ENCODE data around the gene TADA3. TPM values are rescaled to one million over a fixed set of nuclear protein-coding genes. Genes with fewer than 3 reads are reported as not detected.

TADA3 gene, protein sequence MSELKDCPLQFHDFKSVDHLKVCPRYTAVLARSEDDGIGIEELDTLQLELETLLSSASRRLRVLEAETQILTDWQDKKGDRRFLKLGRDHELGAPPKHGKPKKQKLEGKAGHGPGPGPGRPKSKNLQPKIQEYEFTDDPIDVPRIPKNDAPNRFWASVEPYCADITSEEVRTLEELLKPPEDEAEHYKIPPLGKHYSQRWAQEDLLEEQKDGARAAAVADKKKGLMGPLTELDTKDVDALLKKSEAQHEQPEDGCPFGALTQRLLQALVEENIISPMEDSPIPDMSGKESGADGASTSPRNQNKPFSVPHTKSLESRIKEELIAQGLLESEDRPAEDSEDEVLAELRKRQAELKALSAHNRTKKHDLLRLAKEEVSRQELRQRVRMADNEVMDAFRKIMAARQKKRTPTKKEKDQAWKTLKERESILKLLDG
- polyA plus RNA-seq (2012; ENCODE audit: missing spikeins): 30.4 TPM

DNA sequence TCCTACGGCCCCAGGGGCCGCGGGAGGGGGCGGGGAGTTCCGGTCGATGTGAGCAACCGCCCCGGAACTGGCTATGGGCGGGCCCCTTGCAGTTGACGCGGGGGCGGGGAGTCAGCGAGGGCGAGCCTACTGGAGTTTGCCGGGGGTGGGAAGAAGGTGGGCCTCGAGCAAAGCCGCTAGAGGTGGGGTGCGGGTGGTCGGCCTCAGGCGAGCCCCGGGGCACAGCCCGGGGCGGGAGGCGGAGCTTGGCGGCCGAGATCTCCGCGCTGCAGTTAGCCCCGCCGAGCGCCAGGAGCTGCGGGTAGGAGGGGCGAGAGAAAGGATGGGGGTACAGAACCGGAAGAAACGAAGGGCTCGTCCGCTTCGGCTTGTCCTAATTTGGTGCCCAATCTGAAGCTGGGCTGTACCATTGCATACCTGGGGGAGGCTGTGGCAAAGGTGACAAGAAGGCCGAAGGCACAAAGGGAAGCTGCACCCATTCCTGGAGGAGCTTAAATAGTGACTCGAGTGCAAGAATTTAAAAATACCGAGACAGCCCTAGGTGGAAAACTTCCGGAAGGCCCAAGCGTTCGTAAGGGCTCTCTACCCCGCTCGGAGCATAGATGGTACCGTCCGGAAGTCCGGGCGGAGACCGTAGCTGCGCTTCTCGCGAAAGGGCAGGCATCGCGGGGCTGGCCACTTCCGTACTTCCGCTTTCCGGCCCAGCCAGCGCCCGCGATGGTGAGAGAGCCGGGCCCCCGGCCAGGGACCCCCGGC is at the start of gene TADA3, which contains the start of gene ARPC4:
Gene TADA3 (minus strand): TSS at position 69 of the 756 bp plus-strand sequence. CDS start 1,007 bp downstream, outside the sequence.
Gene ARPC4 (plus strand): TSS at position 678 of the 756 bp plus-strand sequence. CDS start 40 bp downstream, at position 718.
- TF ChIP-seq POLR2A (IDR thresholded peaks at IDR 0.05; ENCODE audit: low read depth, low read length) (peak; percentile 91), TAF1 (IDR thresholded peaks at IDR 0.05; ENCODE audit: borderline replicate concordance, low read depth, low read length) (peak; percentile 95), POLR2AphosphoS5 (IDR thresholded peaks at IDR 0.05; ENCODE audit: low read depth, low read length) (peak; percentile 54)
- FAIRE-seq (peak; percentile 90), DNase-seq (ENCODE audit: insufficient read length) (peak; percentile 78)

DNA sequence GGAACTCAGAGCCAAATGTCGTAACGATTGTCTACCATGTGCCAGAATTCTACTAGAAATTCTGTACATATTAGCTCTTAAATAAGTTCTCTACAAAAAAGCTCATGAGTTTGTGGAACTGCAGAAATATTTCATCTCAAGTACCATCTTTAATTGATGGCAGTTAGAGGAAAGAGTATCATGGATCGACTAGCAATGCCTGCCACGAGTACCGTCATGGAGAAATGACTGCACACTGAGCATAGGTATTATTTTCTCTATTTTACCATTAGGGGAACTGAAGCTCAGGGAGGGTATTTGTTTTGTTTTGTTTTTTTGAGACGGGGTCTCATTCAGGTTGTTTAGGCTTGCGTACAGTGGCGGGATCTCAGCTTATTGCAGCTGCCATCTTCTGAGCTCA is 48.7 kb upstream of the TADA3 start:
- DNase-seq (ENCODE audit: insufficient read length) (no peak), FAIRE-seq (no peak)
- TF ChIP-seq POLR2AphosphoS5 (IDR thresholded peaks at IDR 0.05; ENCODE audit: low read depth, low read length) (no peak), TAF1 (IDR thresholded peaks at IDR 0.05; ENCODE audit: borderline replicate concordance, low read depth, low read length) (no peak), POLR2A (IDR thresholded peaks at IDR 0.05; ENCODE audit: low read depth, low read length) (no peak)

DNA sequence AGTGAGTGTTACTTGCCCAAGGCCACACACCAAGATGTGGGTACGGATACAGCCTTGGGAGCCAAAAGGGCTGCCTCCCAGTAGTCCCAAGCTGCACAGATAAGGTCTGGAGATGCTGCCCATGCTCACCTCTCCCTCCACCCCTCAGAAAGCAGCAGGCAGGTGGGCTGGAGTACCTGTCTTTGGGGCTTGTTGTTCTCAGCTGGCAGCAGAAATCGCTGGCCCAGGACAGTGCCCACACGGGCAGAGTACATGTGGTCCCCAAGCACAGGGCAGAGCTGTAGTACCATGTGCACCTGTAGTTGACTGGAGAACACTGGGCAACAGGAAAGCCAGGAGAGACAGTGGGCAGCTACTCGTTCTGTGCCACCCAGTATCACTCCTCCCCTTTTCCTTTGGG is 46.6 kb upstream of the TADA3 start:
- no peak; the same call in 1 of the 2 replicates for TF ChIP-seq POLR2A (IDR thresholded peaks at IDR 0.05; ENCODE audit: low read depth, low read length)
- TF ChIP-seq TAF1 (IDR thresholded peaks at IDR 0.05; ENCODE audit: borderline replicate concordance, low read depth, low read length): no peak
- TF ChIP-seq POLR2AphosphoS5 (IDR thresholded peaks at IDR 0.05; ENCODE audit: low read depth, low read length): no peak
- no peak for DNase-seq (ENCODE audit: insufficient read length)
- no peak for FAIRE-seq

DNA sequence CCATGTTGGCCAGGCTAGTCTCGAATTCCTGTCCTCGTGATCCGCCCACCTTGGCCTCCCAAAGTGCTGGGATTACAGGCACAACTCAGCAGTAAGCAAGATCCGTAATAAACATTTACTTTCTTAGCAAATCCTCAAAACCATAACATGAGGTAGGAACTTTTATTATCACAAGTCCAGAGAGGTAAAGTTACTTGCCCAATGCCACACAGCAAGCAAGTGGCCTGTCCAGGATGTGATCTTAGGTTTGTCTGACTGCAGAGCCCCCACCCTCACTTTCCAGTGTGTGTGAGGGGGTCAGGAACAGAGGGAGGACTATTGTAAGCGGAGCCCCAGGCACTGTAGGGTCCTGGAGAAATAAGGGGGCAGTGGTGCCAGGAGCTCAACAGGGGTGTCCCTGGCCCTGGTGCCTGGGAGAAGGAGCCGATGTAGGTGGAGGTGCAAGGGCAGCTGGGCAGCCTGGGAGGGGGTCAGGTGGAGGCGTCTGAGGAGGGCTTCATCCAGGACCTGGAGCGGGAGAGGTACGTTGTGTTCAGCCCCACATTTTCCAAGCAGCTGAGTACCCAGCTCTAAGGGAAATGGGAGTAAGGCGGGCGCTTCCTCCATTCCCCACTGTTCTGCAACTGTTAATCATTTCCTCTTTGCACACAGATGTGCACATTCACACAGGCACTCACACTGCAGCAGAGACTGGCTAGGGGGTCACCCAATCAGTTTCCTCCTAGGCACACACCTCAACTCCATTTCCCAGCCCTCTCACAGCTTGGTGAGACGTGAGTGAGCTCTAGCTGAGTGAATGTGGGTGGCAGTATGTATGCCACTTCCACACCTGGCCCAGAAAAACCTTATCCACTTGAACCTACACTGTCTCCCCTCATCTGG is 45.7 kb upstream of the TADA3 start:
- DNase-seq (ENCODE audit: insufficient read length) (no peak), FAIRE-seq (no peak)
- TF ChIP-seq TAF1 (IDR thresholded peaks at IDR 0.05; ENCODE audit: borderline replicate concordance, low read depth, low read length) (no peak), POLR2AphosphoS5 (IDR thresholded peaks at IDR 0.05; ENCODE audit: low read depth, low read length) (no peak), POLR2A (IDR thresholded peaks at IDR 0.05; ENCODE audit: low read depth, low read length) (no peak)

DNA sequence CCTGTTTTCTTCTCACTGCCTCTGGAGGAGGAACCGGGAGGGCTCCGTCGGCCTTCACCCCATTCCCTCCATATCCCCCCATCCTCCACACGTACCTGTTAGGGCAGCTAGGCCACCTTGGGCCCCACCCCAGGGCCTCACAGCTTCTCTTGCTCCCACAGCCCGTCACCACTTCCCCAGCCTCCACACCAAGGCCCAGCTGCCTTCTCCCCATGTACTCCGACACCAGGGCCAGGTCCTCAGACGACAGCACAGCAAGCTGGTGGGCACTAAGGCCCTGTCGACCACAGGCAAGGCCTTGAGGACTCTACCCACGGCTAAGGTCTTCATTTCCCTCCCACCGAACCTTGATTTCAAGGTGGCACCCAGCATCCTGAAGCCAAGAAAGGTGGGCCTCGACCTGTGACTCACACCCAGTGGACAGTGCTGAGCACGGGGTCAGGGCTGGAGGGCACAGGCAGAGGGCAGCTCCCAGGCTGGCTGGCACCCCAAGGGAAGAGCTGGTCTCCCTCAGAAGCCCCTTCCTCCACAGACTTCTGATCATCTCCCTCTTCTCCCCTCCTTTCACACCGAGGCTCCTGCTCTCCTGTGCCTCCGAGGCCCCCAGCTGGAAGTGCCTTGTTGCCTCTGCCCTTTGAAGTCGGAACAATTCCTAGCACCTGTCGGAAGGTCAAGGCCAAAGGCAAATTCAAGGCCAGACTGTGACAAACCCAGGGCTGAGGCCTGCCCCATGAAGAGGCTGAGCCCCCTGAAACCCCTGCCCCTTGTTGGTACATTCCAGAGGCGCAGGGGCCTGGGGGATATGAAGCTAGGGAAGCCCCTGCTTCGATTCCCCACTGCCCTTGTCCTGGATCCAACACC is 42.5 kb upstream of the TADA3 start:
- no peak for FAIRE-seq
- TF ChIP-seq POLR2AphosphoS5 (IDR thresholded peaks at IDR 0.05; ENCODE audit: low read depth, low read length) (no peak), TAF1 (IDR thresholded peaks at IDR 0.05; ENCODE audit: borderline replicate concordance, low read depth, low read length) (no peak), POLR2A (IDR thresholded peaks at IDR 0.05; ENCODE audit: low read depth, low read length) (no peak)

DNA sequence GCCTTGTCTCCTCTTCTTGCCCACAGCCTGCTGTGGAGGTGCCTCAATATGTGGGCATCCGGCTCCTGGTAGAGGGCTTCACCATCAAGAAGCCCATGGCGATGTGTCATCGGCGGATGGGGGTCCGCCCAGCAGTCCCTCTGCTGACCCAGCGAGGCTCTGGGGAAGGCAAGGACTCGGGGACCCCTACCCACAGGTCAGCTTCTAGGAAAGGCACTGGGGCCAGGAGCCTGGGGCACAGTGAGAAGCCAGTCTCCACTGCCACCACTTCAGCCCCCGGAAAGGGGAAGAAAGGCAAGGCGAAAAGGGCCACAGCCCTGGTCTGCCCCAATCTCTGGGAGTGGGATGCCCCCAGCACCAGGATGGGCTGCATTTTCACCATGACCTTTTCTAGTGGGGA is 40.8 kb upstream of the TADA3 start:
- FAIRE-seq (no peak), DNase-seq (ENCODE audit: insufficient read length) (no peak)
- TF ChIP-seq POLR2A (IDR thresholded peaks at IDR 0.05; ENCODE audit: low read depth, low read length): no peak

More for the DNA sequence above, 42.5 kb upstream of the TADA3 start:
- DNase-seq (ENCODE audit: insufficient read length): no peak

DNA sequence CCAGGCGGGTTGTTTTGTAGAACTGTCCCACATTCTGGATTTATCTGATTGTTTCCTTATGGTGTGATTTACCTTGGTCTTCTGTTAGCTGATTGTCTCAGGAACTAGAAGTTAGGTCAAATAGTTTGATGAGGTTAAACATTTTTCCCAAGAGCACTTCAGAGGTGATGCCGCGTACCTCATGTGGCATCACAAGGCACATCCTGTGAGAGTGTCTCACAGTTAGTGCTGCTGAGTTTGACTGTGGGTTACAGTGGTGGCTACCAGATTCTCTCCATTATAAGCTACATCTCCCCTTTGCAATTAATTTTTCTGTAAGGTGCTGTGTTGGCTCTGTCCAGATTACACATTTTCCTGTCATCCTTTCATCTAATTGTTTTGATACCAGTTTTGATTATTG is 39.0 kb upstream of the TADA3 start:
- no peak for FAIRE-seq
- DNase-seq (ENCODE audit: insufficient read length): no peak
- no peak for TF ChIP-seq POLR2AphosphoS5 (IDR thresholded peaks at IDR 0.05; ENCODE audit: low read depth, low read length)
- no peak for TF ChIP-seq TAF1 (IDR thresholded peaks at IDR 0.05; ENCODE audit: borderline replicate concordance, low read depth, low read length)
- no peak for TF ChIP-seq POLR2A (IDR thresholded peaks at IDR 0.05; ENCODE audit: low read depth, low read length)

DNA sequence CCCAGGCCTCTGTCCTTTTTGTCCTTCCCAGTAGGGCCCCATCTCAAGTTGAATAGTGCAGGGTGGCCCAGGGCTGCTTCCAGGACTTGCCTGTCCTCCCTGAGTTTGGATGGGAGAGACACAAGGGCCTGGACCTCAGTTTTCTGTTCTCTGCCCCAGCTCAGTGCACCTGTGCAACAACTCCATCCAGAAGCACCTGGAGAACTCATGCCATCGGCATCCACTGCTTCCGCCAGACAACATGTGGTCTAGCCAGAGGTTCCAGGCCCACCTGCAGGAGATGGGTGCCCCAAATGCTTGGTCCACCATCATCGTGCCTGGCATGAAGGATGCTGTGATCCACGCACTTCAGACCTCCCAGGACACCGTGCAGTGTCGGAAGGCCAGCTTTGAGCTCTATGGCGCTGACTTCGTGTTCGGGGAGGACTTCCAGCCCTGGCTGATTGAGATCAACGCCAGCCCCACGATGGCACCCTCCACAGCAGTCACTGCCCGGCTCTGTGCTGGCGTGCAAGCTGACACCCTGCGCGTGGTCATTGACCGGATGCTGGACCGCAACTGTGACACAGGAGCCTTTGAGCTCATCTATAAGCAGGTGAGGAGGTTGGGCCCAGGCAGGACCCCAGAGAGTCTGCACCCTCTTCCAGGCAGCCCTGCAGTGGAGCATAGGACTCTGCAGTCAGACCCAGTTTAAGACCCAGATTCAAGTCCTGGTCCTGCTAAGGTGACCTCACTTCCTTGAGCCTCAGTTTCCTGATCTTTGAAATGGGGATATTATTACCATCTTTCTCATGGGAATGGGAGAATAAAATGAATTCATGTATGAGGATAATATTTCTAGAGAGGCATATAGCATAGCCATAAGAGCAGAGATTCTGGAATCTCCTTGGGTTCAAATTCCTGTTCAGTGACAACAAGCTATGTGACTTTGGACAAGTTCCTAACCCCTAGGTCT is 36.8 kb upstream of the TADA3 start:
- no peak for TF ChIP-seq TAF1 (IDR thresholded peaks at IDR 0.05; ENCODE audit: borderline replicate concordance, low read depth, low read length)
- TF ChIP-seq POLR2AphosphoS5 (IDR thresholded peaks at IDR 0.05; ENCODE audit: low read depth, low read length): no peak
- no peak for TF ChIP-seq POLR2A (IDR thresholded peaks at IDR 0.05; ENCODE audit: low read depth, low read length)
- no peak for FAIRE-seq
- no peak for DNase-seq (ENCODE audit: insufficient read length)

DNA sequence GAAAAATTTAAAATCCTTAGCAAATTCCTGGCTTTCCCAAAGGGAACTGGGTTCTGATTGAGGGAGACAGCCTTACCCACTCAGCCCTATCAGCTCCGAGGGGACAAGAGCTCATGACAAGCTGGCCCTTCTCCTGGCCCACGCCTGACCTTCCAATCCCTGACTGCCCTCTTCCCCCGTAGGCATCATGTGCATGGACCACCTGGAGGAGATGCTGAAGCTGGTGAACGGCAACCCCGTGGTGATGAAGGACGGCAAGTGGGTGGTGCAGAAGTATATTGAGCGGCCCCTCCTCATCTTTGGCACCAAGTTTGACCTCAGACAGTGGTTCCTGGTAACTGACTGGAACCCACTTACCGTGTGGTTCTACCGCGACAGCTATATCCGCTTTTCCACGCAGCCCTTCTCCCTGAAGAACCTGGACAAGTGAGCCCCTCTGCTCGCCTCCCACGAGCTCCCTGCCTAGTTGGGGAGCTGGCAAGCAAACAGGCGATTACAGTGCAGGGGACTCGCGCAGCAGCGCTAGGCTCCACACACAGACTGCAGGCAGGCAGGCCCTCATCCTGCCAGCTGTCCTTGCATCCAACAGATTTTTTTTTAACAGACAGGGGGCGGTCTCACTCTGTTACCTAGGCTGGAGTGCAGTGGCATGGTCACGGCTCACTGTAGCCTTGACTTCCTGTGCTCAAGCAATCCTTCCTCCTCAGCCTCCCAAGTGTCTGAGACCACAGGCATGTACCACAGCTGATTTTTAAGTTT is 34.7 kb upstream of the TADA3 start:
- DNase-seq (ENCODE audit: insufficient read length) (no peak), FAIRE-seq (no peak)
- TF ChIP-seq TAF1 (IDR thresholded peaks at IDR 0.05; ENCODE audit: borderline replicate concordance, low read depth, low read length): no peak
- TF ChIP-seq POLR2AphosphoS5 (IDR thresholded peaks at IDR 0.05; ENCODE audit: low read depth, low read length): no peak
- no peak for TF ChIP-seq POLR2A (IDR thresholded peaks at IDR 0.05; ENCODE audit: low read depth, low read length)
